ENCODE results near the gene STARD9. TPM values are rescaled to one million over a fixed set of nuclear protein-coding genes. Genes with fewer than 3 reads are reported as not detected.

The STARD9 gene
- total RNA-seq, 4 donors from 2014 or later = 22.8 to 67.2 (median 25.2) TPM

- H3K9me3 ChIP-seq = no peaks in the 10 kb centered on the region
- intact Hi-C loops (cut with DNase I; ENCODE audit: low total_unique reads) = no loop called here
- no peak for DNase-seq
- no peaks in the 10 kb centered on the region for H3K27me3 ChIP-seq
- no peak overlapping the region for H3K27ac ChIP-seq
- H3K36me3 ChIP-seq = no peaks in the 10 kb centered on the region
- TF ChIP-seq, protein P1, sequence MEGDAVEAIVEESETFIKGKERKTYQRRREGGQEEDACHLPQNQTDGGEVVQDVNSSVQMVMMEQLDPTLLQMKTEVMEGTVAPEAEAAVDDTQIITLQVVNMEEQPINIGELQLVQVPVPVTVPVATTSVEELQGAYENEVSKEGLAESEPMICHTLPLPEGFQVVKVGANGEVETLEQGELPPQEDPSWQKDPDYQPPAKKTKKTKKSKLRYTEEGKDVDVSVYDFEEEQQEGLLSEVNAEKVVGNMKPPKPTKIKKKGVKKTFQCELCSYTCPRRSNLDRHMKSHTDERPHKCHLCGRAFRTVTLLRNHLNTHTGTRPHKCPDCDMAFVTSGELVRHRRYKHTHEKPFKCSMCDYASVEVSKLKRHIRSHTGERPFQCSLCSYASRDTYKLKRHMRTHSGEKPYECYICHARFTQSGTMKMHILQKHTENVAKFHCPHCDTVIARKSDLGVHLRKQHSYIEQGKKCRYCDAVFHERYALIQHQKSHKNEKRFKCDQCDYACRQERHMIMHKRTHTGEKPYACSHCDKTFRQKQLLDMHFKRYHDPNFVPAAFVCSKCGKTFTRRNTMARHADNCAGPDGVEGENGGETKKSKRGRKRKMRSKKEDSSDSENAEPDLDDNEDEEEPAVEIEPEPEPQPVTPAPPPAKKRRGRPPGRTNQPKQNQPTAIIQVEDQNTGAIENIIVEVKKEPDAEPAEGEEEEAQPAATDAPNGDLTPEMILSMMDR (IDR thresholded peaks at IDR 0.05) = no peak
- no peak for TF ChIP-seq POLR2A (IDR thresholded peaks at IDR 0.05)
- H3K4me1 ChIP-seq = no peaks in the 10 kb centered on the region
- H3K4me3 ChIP-seq = no peak overlapping the region
These were observed 16.7 kb upstream of the STARD9 start for GRCh38 chr15:42558739-42559138.

DNA sequence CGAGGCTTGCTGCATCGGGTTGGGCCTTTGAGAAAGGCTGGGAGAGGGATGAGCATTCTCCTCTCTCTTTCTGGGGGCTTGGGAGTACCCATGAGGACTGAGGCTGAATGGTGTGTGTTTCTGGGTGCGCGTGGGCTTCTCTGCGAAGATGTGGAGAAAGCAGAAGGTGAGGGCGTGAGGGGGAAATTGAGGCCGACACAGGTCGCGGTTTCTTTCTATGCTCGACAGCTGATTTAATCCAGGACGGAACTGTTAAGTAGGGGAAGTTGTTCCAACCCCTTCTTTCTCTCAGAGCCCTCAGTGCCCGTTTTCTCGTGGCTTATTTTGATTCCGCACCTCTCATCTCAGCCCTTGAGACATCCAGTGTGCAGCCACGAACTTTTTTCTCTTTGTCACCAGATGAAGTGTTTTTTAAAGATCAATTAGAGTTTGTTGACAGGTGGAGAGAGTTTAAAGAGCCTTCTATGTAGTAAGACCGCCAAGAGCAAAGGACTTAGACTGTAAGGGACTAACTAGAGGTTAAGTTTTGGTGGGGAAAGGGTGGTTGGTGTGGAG lies 711 bp downstream of the STARD9 start:
- Histone ChIP-seq H3K27ac (peak overlapping the region; percentile 95 to 98), H3K4me1 (peaks cover 0 to 6% of the 10 kb centered on the region in 2 donors), H3K36me3 (no peaks in the 10 kb centered on the region), H3K4me3 (peak overlapping the region; percentile 76 to 100), H3K9me3 (no peaks in the 10 kb centered on the region), H3K27me3 (no peaks in the 10 kb centered on the region)
- TF ChIP-seq POLR2A (IDR thresholded peaks at IDR 0.05) = no peak
- intact Hi-C loops (cut with DNase I; ENCODE audit: low total_unique reads) = no loop called here
- DNase-seq = no peak

- intact Hi-C loops (cut with DNase I; ENCODE audit: low total_unique reads) = no loop called here
- Histone ChIP-seq H3K4me3 (peak overlapping the region in 1 of 2 donors; percentile 76), H3K4me1 (peaks cover 0 to 7% of the 10 kb centered on the region in 2 donors)
These were observed 1.4 kb downstream of the STARD9 start for GRCh38 chr15:42576776-42577175.

GRCh38 chr15:42577514-42578031 lies 2.2 kb downstream of the STARD9 start:
- DNase-seq = no peak
- H3K36me3 ChIP-seq = no peaks in the 10 kb centered on the region
- peak overlapping the region; percentile 95 to 98 for H3K27ac ChIP-seq
- TF ChIP-seq POLR2A (IDR thresholded peaks at IDR 0.05) = no peak
- TF ChIP-seq, protein P1 (IDR thresholded peaks at IDR 0.05) = no peak
- intact Hi-C loops (cut with DNase I; ENCODE audit: low total_unique reads) = no loop called here
- H3K9me3 ChIP-seq = no peaks in the 10 kb centered on the region
- peaks cover 0 to 14% of the 10 kb centered on the region in 2 donors for H3K4me1 ChIP-seq
- peak overlapping the region in 1 of 2 donors; percentile 1 for H3K4me3 ChIP-seq
- no peaks in the 10 kb centered on the region for H3K27me3 ChIP-seq

More at GRCh38 chr15:42576776-42577175, 1.4 kb downstream of the STARD9 start:
- TF ChIP-seq, protein P1 (IDR thresholded peaks at IDR 0.05) = no peak
- no peak for TF ChIP-seq POLR2A (IDR thresholded peaks at IDR 0.05)
- Histone ChIP-seq H3K27ac (peak overlapping the region; percentile 95 to 98), H3K9me3 (no peaks in the 10 kb centered on the region), H3K27me3 (no peaks in the 10 kb centered on the region), H3K36me3 (no peaks in the 10 kb centered on the region)
- DNase-seq = no peak

DNA sequence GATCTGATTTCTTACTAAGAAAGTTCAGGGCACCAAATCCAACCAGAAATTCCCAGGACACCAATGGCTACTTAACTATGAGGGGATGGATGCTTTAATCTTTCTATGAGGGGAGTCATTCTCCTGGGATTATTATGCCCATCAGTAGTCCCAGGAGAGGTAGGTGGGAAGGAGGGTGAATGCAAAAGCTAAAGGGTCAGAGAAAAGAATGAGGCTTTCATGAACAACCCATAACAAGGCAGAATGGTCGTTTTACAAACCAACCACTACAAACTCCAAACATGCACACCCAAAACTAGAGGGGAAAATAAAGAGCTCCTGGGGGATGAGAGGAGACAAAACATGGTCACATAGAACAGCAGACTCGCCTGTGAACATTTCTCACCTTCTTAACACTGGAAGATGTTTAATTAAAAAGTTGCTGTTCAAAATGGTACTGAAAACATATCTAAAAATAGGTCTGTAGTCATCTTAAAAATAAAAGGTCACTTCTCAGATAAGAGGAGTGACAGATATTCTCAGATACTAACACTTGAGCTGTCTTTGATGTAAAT lies 3.7 kb downstream of the STARD9 start:
- H3K27me3 ChIP-seq = no peaks in the 10 kb centered on the region
- intact Hi-C loops (cut with DNase I; ENCODE audit: low total_unique reads) = no loop called here
- DNase-seq = no peak
- TF ChIP-seq POLR2A (IDR thresholded peaks at IDR 0.05) = no peak
- TF ChIP-seq, protein P1 (IDR thresholded peaks at IDR 0.05) = no peak
- no peak overlapping the region for H3K4me3 ChIP-seq
- H3K4me1 ChIP-seq = peaks cover 14 to 20% of the 10 kb centered on the region in 2 donors
- no peak overlapping the region for H3K27ac ChIP-seq
- no peaks in the 10 kb centered on the region for H3K36me3 ChIP-seq
- no peaks in the 10 kb centered on the region for H3K9me3 ChIP-seq

Measured in uterus (tissue), 4 donors.